ENCODE measurements around the gene LARP1.

Gene LARP1

DNA sequence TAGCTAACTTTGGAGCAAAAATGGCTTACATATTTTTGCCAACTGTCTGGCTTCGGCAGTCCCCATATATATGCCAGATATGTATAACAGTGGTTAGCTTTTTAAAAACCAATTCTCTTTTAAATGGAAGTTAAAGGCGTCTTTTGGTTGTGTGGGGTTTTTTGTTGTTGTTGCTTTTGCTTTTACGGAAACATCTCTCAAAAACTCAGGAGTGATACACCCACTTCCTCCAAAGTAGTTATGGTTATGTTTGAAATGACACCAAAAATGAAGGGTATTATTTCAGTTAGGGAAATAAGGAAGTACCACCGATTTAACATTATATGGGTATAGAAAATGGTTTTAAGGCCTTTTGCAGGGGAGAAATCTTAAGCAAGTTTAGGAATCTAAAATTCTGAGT, 105.6 kb downstream of the LARP1 start:
- no peak for DNase-seq

DNA sequence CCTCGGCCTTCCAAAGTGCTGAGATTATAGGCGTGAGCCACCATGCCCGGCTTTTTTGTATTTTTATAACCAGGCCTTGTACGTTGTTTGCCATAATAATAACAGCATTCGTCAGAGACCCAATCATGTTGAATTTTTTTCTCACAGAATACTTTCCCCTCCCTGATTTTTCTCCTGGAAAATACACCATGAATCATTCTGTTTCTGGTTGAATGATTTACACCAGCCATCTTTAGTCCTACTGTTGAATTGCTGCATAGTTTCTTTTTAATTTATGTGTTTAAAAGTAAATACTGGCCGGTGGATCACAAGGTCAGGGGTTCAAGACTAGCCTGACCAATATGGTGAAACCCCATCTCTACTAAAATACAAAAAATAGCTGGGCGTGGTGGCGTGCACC, 106.8 kb downstream of the LARP1 start:
- DNase-seq: no peak

DNA sequence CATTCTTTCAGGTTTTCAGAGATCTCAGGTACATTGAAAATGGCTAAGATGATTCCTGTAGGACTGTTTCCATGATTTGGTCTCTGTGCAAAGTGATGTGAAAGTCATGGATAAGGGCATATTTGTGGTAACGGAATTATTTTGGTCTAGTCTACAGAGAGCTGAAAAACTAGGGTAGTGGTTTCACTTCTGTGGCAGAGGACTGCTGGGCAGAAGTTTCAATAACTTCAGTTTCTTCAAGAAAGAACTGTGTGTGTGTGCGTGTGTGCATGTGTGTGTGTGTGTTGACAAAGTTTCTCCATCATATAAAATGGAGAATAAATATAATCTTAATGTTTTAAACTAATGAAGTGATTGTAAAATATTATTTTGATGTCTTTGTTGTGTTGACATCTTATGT, 107.6 kb downstream of the LARP1 start:
- no peak for DNase-seq

DNA sequence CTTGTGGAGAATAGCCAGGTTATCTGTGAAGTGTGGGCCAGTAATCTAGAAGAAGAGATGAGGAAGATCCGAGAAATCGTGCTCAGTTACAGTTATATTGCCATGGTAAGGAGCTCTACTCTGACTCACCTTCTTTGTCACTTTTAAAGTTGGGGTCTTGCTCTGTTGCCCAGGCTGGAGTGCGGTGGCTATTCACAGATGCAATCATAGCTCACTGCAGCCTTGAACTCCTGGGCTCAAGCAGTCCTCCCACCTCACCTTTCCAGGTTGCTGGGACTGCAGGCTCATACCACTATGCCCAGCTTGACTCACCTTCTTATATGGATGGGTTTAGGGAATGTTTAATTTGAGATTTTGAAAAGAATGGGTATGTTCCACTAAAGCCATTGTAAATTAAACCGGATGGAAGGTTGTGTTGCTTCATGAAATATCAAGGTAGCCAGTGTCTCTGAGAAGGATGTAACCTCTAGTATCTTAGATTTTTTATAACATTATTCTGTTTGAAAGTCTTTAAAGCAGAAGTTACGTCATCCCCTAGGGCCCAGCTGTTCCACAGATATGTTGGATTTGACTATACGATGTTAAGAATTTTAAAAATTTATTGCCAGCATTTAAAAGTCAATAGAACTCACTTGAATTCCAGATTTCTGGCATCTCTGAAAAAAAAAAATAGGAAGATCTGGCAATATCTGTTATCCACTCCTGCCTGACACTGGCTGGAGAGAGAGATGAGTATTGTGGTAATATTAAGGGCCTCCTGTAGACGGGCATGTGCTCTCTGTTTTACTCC, 108.3 kb downstream of the LARP1 start:
- DNase-seq: no peak

- no peak for DNase-seq
Measured at GRCh38 chr5:154865466-154866184, 110.4 kb downstream of the LARP1 start.

GRCh38 chr5:154866841-154867240, 111.7 kb downstream of the LARP1 start:
- no peak for DNase-seq
